ENCODE measurements around the gene FAM117A.

GRCh38 chr17:49742166-49742638, 21.7 kb downstream of the FAM117A start:
- no peak for TF ChIP-seq SIX5 (IDR thresholded peaks at IDR 0.05; ENCODE audit: low read depth, low read length, severe bottlenecking)
- TF ChIP-seq CTCF (IDR thresholded peaks at IDR 0.05 in 2 of 3, conservative IDR thresholded peaks at IDR 0.05 in 1 of 3; ENCODE audit: control insufficient read depth in 2 of 3, extremely low read depth in 1 of 3, insufficient read depth in 1 of 3, low read depth in 3 of 3, low read length in 3 of 3), result no peak
- TF ChIP-seq EZH2 (IDR thresholded peaks at IDR 0.05; ENCODE audit: borderline replicate concordance, control insufficient read depth, low read depth, low read length), result no peak
- TF ChIP-seq TBL1XR1 (IDR thresholded peaks at IDR 0.05; ENCODE audit: low read depth, low read length), result no peak

All from GM12878 (cell line).